GM10266 (cell line): ENCODE measurements around the gene OR2T35.
"Not testable (repeated sequence)": the region's sequence is repeated elsewhere in the genome, so short reads cannot be mapped to it uniquely, and the experiment has no call there.

ENCODE experiments used
- DNase-seq: peaks from one replicate; pipeline ENCODE4 v3.0.0; 2012; ENCODE audit errors: extremely low spot score
- TF ChIP-seq, protein P1 (sequence below): IDR thresholded peaks from 2 replicates; pipeline ENCODE4 v1.5.1; 2012; ENCODE audit warnings: mild to moderate bottlenecking, low read depth; ENCODE audit not compliant: control insufficient read depth, insufficient read depth; ENCODE audit errors: missing control alignments

Gene OR2T35

DNA sequence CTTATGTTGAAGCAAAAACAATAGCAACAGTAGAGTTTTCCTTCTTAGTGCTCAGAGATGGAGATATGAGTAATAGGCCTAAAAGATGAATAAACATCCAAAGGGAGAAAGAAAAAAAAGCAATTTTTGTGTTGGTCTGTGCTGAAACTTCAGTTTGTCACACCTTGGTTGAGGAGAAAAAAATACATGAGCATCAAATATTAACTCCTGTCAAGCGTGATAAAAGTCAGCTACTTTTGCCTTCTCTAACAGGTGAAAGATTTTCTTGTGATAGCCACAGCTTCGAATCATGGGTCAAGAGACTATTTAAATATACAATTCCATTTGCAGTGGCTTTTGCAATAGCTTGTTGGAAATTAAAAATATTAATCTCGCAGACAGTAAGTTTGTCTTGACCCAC lies 4.2 kb downstream of the OR2T35 start:
- DNase-seq: not testable (repeated sequence)

DNA sequence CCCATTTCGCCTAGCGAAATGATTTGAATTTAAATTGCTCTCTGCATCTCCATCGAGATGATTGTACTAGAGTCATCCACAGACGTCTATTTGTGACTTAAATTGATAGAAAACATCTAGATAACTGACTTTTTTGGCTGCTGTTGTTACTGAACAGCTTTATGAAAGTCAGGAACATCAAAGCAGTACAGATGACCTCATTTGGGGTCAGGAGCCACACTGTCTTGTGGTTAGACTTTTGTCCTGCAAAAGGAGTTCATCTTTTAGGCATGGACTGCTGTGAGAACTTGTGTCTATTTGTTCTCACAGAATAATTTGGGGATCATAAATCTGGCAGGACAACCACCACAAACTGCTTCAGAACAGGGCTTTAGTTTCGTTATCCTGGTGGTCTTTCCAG lies 5.4 kb downstream of the OR2T35 start:
- not testable (repeated sequence) for DNase-seq

DNA sequence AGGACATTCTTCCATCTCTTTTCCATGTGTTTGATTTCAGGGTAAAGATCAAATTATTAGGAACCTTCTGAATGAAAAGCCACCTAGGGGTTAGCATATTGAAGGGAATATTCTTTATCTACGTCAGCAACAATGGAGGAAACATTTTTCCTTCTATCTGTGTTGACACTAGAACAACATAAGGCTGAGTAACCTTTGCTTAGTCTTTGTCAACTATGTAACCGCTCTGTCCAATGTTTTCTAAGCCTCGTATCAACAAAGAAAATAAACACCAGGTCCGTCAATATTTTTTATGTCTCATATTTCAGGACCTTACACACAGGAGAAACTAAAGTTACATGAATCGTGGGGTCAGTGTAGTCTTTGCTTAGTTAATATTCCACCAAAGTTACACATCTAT lies 8.5 kb downstream of the OR2T35 start:
- not testable (repeated sequence) for DNase-seq

DNA sequence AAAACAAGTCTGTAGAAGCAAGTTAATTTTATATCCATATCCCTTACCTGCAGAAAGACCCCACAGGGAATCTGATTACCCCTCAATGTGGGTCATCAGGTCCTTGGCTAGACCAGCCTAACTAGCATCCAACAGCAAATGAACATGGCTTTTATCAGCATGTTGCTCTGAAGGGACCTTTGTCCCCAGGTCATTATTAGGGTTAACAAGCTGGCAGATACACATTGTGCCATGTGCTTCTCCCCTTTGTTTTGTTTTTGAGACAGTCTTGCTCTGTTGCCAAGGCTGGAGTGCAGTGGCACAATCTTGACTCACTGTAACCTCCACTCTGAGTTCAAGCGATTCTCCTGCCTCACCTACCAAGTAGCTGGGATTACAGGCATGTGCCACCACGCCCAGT lies 10.1 kb downstream of the OR2T35 start, which contains the start of gene OR2T11:
Gene OR2T11 (minus strand): TSS at position 101 of the 400 bp plus-strand sequence. CDS start 7,963 bp downstream, outside the sequence.
- not testable (repeated sequence) for DNase-seq

DNA sequence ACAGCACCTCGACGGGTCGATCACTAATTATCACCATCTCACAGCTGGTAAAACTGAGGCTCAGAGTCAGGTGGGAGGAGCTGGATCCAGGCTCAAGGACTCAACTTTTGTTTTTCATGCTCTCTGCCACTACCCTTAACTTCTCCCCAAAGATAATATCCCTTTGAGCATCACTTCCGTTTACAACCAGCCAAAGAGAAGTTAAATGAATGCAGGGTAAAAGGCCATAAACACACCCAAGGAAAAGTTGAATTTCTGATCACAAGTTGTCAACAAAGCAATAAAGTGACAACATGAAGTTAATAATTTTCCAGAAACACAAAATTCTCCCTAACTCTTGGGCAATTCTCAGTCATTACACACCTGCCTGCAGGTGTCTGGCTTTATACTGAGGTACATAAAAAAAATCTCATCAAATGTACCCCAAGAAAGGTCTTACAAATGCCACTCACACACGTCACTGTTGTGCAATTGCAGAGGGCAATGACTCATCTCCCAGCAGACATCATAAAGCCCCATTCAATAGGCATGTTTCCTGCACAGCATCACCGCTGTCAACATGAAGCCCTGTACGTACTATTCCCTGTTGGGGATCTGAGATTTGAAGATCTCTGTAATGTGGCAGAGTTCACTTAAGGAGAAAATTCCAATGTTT lies 13.6 kb downstream of the OR2T35 start:
- no peak for DNase-seq
- TF ChIP-seq, protein P1, sequence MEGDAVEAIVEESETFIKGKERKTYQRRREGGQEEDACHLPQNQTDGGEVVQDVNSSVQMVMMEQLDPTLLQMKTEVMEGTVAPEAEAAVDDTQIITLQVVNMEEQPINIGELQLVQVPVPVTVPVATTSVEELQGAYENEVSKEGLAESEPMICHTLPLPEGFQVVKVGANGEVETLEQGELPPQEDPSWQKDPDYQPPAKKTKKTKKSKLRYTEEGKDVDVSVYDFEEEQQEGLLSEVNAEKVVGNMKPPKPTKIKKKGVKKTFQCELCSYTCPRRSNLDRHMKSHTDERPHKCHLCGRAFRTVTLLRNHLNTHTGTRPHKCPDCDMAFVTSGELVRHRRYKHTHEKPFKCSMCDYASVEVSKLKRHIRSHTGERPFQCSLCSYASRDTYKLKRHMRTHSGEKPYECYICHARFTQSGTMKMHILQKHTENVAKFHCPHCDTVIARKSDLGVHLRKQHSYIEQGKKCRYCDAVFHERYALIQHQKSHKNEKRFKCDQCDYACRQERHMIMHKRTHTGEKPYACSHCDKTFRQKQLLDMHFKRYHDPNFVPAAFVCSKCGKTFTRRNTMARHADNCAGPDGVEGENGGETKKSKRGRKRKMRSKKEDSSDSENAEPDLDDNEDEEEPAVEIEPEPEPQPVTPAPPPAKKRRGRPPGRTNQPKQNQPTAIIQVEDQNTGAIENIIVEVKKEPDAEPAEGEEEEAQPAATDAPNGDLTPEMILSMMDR: no peak

DNA sequence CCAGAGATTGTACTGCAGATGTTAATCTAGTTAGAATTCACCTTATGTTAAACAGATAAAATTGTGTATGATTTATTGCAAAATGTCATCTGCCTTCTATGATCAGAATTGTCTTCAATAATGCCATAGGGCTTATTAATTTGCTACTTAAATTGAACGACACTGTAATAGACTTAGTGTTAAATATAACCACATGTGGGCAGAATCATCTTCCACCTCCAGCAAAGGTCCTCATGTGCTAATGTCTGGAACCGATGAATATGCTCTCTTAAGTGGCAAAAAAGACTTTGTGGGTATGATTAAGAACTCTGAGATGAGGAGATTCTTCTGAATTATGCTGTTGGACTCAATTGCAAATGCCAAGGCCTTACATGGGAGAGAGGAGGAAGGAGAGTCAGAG lies 14.5 kb downstream of the OR2T35 start:
- TF ChIP-seq, protein P1: no peak
- DNase-seq: no peak

DNA sequence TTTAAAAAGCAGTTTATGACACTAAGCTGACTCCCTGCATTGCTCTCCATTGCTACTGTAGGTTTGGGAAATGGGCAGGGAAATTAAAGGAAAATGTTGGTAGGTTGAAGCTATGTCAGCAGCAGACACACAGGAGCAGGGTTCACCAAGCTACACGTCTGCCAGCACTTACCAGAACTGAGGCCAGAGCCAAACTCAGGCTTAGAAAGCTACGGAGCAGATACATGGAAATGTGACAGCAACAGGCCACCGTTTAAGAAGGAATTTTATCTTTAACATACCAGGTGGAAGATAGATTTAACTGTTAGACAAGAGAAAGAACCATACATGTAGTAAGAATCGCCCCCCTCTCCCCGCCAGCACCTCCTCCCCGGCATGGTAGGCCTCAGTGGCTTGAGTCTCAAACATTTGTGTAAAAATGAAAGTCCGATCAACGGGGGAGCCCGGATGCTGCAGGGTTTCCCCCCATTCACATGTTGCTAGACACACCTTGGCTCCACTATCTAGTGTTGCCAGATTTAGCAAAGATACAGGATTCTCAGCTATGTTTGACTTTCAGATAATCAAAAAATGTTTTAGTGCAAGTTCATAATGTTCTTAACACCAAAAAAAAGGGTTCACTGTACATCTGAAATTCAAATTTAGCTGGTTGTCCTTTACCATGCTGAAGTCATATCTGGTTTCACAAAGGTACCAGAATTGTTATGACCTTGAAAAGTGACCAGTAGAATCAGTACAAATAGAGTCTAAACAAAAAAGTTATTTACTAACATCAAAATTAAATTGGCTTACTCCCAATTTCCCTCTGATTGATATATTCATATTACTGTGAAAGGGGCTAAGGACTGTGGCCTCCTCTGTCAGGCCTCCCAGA lies 16.9 kb downstream of the OR2T35 start:
- TF ChIP-seq, protein P1: no peak
- DNase-seq: peak; percentile 38

DNA sequence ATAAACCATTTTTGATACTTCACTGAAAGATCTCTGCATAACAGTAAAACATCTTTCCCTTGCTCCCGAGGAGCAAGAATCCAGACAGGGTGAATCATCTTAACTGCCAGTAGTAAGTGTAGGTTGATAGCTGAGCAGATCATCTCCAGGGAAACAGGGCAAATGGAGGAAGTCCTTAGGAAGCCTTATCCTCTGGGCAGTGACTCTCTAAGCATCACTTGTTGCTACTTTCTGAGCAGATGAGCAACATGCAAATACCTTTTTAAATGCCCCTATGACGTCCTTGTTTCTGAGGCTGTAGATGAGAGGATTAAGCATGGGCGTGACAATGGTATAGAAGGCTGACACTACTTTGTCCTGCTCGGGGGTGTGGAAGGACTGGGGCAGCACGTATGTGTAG lies 19.1 kb downstream of the OR2T35 start:
- TF ChIP-seq, protein P1: no peak
- DNase-seq: no peak

DNA sequence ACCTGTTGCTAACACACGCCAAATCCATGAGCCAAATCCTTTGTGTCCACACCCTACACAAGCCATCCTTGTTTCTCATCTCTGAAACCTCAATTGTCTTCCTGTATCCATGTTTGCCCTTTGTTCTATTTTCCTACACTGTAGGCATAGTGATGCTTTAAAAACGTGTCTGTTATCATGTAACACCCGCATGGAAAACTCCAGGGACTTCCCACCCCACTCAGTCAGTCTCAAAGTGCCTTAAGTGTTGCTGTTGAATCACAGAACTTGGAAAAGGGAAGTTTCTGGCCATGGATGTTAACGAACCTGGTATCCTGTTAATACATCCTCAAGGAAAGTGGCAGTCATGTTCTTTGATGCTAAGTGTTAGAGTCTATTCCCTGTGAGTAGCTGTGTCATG lies 19.9 kb downstream of the OR2T35 start:
- no peak for DNase-seq
- TF ChIP-seq, protein P1: no peak
